Measurements from ENCODE around the gene FGF1.

The FGF1 gene

DNA sequence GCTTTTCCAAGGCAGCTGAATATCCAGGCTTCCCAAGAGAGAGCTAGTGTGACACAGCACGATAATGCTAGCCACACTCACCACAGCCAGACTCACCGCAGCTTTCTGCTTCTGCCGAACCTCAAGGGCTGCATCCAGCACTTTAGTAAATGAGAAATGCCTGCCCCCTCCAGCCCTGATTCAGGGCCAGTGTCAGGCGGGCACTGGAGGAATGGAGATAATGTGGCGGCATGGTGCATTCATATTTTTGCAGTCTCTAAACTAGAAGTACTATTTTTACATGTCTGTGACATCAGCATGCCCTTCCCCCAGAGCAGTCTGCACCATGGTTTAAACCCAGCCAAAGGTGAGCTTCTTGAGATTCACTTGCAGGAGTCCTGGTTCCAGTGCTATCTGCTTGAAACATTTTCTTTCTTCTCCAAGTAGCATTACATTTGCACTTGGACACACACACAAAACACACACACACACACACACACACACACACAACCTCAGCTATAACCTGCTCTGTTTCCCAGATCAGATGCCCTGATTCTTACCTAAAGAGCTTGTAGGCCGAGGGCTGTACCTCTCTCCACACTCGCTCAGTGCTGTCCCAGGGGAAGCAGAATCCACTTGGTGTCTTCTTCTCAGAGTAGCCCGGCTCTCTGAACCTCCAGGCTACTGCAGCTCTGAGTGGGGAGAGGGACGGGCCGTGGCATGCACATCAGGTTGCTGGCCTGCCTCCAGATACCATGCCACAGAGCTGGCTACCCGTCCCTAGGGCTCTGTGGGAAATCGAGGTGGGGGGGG lies at the start of gene FGF1:
Gene FGF1 (minus strand): TSS at position 673 of the 792 bp plus-strand sequence. CDS start 71,963 bp downstream, outside the sequence.
- DNase-seq: peak; percentile 15

GRCh38 chr5:142727735-142728047 lies 41.8 kb upstream of the FGF1 start:
- DNase-seq: no peak

DNA sequence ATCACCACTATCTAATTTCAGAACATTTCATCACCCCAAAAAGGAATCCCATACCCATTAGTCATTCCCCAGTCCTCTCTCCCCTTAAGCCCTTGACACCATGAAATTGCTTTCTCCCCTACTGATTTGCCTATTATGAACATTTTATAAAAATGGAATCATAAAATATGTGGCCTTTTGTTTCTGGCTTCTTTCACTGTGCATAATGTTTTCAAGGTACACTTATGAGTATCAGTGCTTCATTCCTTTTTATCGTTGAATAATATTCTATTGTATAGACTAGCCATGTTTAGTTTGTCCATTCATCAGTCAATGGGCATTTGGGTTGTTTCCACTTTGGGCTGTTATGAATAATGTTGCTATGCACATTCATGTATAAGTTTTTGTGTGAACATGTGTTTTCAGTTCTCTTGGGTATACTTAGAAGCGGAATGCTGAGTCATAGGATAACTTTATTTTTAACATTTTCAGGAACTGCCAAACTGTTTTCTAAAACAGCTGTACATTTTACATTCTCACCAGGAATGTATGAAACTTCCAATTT lies 40.4 kb upstream of the FGF1 start:
- DNase-seq: no peak

DNA sequence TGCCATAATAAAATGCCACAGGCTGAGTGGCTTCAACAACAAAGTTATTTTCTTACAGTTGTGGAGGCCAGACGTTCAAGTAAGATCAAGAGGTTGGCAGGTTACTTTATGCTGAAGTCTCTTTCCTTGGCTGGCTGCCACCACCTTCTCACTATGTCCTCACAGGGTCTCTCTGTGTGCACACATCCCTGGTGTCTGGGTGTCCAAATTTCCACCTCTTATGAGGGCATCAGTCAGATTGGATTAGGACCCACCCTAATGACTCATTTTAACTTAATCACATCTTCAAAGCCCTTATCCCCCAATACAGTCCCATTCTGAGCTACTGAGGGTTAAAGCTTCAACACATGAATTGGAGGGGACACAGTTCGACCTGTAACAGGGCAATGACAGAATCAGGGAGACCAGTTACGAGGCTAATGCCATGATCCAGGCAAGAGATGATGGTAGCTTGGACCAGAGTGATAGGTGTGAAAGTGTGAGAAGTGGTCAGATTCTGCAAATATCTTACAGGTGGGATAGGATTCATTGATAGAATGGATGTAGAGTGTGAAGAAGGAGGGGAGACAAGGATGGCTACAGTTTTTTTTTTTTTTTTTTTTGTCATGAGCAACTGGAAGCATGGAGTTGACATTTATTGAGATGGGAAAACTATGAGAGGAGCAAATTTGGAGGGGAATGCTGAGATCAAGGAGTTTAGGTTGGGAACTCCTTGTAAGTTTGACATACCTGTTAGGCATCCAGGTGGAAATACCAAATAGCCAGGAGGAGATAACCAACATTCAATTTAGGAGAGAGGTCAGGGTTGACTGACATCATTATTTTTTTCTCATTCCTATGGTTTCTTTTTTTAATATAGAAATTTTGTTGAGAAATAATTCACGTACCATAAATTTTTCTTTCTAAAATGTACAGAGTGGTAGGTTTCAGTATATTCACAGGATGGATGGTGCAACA lies 39.6 kb upstream of the FGF1 start:
- DNase-seq: no peak

- DNase-seq: no peak
These were observed 38.9 kb upstream of the FGF1 start for GRCh38 chr5:142724821-142725220.

DNA sequence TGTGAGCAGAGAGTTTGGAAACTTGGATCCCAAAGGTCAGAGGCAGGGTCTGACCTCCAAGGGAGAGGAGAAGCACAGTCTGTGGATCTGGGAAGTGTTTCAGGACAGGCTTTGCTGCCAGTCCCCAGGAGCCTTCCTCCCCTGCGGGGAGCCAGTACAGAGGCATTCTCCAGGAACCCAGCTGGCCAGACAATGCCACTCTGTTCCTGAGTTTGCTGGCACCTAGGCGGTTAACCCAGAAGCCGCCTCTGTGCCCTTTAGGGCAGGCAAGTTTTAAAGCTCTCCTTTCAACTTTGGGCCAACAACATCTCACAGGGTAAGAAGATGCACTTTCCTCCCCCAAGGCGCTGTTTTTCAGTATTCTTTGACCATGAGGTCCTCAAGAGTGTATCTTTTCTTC lies 37.0 kb upstream of the FGF1 start:
- DNase-seq: no peak

GRCh38 chr5:142722146-142722545 lies 36.3 kb upstream of the FGF1 start:
- DNase-seq: no peak

- DNase-seq: no peak
These were observed 34.9 kb upstream of the FGF1 start for GRCh38 chr5:142720641-142721271.

- no peak for DNase-seq
These were observed 34.0 kb upstream of the FGF1 start for GRCh38 chr5:142719836-142720370.

DNA sequence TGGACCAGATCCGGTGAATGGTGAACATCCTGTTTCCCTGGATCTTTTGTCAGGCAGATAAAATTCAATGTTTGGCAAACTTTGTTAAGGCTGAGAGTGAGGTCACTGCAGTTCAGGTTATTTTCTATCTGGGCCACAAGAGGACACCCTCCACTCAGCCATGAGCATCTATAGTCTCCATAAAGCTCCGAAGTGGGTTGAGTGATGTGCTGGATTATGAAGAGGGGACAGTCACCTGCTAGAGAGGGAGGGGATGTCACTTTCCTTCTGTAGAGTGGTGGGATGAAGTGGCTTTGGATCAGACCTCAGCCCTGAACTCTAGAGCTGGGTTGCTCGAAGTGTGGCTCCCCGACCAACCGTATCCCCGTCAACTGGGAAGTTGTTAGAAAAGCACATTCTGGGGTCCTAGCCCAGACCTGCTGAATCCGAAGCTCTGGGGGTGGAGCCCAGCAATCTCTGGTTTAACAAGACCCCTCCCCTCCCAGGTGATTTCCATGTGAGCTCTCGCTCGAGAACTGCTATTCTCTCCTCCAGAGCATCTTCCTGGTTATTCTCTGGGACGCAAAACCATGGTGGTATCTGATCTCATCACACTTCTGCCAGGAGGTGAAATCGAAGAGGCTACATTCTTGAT lies 31.8 kb upstream of the FGF1 start:
- peak; percentile 3 for DNase-seq

- DNase-seq: peak; percentile 39
These were observed 31.1 kb upstream of the FGF1 start for GRCh38 chr5:142716963-142717362.

DNA sequence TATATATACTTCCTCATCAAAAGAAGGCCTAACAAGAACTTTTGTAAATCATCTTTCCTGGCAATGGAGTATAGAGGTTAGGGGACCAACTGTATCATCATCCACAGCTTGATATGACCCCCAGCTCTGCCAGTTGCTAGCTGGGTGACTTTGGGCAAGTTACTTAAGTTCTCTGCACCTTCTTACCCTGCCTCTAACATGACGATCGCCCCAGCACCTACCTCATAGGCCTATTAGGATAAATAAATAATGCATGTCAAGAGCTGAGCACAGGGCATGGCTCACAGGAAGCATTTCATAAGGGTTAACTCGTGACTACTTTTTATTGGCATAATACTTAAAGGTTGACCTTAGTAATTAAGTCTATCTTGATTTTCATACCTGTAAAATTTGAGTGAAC lies 29.4 kb upstream of the FGF1 start:
- DNase-seq: no peak

GRCh38 chr5:142713121-142713706 lies 27.3 kb upstream of the FGF1 start:
- DNase-seq: peak; percentile 88

DNA sequence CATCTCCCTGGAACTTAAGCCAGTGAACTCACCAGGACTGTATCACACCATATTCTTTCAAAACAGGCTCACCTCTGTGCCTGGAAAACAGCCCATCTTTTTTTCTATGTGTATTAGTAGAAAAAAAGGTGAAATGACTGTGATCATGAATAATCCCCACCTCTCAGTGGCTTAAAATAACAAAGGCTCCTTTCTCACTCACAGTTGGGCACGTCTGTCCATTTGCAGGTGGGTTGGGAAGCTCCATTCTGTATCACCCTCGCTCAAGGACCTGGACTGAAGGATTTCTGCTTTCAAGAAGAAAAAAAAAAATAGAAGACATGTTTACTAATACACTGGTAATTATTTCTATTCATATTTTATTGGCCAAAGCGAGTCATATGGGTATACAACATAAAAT lies 17.3 kb upstream of the FGF1 start:
- DNase-seq: no peak

GRCh38 chr5:142701673-142702311 lies 15.9 kb upstream of the FGF1 start:
- DNase-seq: no peak

- DNase-seq: no peak
These were observed 14.7 kb upstream of the FGF1 start for GRCh38 chr5:142700566-142700965.

- peak; percentile 60 for DNase-seq
These were observed 13.4 kb upstream of the FGF1 start for GRCh38 chr5:142699184-142699720.

DNA sequence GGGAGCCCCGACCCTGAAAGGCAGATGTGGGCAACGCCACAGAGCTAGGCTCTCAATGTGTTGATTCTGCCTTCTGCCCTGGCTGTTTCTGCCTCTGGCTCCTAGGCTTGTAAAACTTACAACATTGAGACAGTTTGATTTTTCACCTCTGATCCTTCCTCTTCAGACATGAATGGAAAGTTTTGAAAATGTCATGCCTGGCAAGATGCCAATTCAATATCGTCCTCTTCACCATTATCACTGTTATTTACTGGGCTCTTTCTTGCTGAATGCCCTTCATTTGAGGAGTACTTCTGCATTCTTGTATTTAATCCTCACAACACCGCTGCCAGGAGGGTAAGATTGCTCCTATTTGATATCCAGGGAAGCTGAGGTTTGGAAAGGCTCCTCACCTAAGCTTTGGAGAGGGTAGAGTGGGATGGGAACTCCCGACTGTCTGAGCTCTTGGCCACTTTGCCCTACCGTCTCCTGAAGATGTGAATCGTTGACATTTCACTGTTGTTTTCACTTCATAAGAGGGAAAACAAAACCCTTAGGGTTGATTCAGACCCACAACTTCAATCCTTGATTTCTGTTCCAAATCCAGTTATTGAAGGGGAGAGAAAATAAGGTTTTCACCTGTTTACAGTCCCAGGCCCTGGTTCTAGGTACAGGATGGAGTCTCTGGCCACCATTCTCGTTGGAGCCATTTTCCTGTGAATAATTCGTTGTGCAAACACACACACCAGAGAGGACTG lies 12.7 kb upstream of the FGF1 start:
- peak; percentile 47 for DNase-seq

DNA sequence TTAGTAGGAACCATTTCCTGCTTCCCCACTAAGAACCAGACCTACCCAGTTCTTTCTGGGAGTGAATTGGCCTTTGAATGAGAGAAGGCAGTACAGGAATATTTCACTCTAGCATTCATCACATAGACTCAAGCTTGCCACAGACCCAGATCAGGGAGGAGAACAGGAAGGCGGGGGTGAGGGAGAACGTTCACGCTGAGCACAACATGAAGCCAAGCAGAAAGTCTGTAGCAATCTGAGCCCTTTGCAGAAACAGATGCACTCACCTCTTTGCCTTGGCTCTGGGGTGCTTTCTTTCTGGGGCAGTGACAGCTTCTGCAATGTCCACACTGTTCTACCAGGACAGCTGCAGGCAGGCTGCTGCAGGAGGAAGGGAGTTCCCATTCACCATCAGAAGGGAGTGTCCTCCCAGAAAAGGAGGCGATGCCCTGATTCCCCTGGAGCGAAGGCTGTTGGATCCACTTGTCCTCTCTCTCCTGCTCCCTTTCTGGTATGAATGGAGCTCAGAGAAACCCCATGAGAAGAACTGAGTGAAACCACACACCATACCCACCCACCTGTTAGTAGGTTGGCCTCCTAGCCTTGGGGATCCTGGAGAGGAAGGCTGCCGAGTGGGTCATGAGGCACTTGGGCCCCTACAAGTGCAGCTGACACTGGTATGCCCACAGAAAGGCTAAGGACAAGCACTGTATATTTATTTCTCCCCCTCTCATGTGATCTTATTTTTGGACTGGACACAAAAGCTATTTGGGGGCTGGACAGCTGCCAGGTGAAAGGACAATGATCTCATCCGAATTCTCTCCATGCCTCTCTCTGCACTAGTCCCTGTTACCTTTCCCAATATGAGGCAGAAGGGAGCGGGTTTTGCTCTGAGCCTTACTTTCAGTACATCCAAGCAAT lies 11.7 kb upstream of the FGF1 start:
- DNase-seq: no peak

All from NCI-H2227 treated with DMSO at 0.1 percent for 48 hours (cell line).